Stimulated activated CD4-positive, alpha-beta T cell treated with anti-CD3 and anti-CD28 coated beads, TNF-alpha, amount 100 ng/mL, for 24 hours (primary cell): ENCODE data around the gene MORN1.
A peak's percentile ranks its signal among the peaks of the same experiment; 100 is the strongest.

ENCODE experiments used
- DNase-seq, 3 experiments: peaks; one replicate each; pipeline ENCODE4 v3.0.0-alpha.2; 2020; ENCODE audit warnings: low read depth in 3 of 3

The MORN1 gene

GRCh38 chr1:2304921-2305681 is 86.3 kb downstream of the MORN1 start:
- no peak for DNase-seq

DNA sequence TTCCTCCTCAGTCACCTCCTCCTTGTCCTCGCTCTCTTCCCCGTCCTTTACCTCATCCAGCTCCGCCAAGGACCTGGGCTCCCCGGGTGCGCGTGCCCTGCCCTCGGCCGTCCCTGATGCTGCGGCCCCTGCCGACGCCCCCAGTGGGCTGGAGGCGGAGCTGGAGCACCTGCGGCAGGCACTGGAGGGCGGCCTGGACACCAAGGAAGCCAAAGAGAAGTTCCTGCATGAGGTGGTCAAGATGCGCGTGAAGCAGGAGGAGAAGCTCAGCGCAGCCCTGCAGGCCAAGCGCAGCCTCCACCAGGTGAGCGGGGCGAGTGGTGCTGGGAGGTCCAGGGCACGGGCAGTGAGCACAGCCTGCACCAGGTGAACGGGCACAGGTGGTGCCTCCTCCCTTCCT is 87.1 kb downstream of the MORN1 start:
- no peak for DNase-seq

DNA sequence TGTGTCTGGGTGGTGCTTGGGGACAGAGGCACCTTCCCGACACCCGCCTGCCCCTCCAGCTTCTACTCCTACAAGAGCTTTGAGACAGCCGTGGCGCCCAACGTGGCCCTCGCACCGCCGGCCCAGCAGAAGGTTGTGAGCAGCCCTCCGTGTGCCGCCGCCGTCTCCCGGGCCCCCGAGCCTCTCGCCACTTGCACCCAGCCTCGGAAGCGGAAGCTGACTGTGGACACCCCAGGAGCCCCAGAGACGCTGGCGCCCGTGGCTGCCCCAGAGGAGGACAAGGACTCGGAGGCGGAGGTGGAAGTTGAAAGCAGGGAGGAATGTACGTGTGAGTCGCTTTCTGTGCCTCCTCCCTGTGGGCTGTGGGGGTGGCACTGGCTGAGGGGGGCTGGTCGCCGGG is 87.6 kb downstream of the MORN1 start:
- no peak for DNase-seq

DNA sequence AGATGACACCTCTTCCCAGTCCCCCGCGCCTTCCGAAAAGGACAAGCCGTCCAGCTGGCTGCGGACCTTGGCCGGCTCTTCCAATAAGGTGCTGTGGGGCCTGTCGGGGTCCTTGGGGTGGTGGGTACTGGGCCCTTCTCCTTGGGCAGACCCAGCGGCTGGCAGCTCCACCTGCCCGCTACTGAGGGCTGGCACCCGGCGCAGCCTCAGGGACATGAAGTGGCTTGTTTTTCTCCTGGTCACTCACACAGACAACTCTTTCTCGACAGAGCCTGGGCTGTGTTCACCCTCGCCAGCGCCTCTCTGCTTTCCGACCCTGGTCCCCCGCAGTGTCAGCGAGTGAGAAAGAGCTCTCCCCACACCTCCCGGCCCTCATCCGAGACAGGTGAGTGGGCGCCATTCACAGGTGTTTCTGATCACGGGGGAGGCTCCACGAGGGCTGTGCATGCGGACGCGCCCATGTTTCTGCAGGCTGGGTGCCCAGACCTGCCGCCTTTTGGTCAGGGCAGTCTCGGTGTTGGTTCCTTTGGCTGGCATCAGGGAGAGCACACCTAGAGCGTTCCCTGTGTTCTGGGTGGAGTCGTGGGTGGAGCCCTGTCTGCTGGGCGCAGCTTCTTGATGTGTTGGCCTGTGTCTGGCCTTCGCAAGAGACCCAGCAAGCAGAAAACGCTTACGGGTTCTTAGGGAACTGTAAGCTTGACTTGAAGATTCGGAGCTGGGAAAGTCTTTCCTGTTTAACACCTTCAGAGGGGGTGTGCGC is 88.2 kb downstream of the MORN1 start:
- no peak for DNase-seq

DNA sequence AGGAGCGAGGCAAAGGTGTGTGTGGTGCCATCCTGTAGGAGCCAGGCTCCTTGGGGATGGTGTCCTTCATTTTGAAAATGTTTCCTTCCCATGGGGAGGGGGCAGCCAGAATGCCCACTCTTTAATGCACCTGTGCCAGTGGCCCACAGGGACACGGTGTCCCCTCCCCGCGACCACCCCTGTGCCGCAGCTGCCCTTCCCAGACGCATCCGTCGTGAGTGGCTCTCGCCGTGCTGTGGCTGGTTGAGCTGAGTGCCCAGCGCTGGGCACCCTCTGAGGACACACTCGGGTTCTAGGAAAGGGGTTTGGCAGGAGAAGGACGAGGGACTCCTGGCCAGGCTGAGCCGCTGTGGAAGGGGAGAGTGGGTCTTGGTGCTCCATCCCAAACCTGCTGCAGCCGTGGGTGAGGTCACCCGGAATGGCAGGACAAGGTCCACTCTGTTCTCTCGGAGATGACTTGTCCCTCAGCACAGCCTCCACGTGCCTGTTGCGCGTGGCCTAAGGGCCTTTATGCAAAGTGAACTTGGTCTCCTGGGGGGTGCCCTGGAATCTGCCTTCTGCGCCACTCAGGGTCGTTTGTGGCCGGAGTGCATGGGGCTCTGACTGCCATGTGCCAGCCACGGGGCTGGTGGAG is 88.9 kb downstream of the MORN1 start:
- no peak for DNase-seq

- DNase-seq: no peak
Measured at GRCh38 chr1:2301607-2302291, 89.6 kb downstream of the MORN1 start.

- peak; percentile 62 to 86 (median 72) for DNase-seq
Measured at GRCh38 chr1:2300851-2301606, 90.3 kb downstream of the MORN1 start.

GRCh38 chr1:2300004-2300771 is 91.2 kb downstream of the MORN1 start:
- DNase-seq: peak; percentile 64 to 86 (median 68)

- DNase-seq: no peak
Measured at GRCh38 chr1:2299131-2299627, 92.2 kb downstream of the MORN1 start.

GRCh38 chr1:2298685-2299084 is 92.7 kb downstream of the MORN1 start:
- no peak for DNase-seq

DNA sequence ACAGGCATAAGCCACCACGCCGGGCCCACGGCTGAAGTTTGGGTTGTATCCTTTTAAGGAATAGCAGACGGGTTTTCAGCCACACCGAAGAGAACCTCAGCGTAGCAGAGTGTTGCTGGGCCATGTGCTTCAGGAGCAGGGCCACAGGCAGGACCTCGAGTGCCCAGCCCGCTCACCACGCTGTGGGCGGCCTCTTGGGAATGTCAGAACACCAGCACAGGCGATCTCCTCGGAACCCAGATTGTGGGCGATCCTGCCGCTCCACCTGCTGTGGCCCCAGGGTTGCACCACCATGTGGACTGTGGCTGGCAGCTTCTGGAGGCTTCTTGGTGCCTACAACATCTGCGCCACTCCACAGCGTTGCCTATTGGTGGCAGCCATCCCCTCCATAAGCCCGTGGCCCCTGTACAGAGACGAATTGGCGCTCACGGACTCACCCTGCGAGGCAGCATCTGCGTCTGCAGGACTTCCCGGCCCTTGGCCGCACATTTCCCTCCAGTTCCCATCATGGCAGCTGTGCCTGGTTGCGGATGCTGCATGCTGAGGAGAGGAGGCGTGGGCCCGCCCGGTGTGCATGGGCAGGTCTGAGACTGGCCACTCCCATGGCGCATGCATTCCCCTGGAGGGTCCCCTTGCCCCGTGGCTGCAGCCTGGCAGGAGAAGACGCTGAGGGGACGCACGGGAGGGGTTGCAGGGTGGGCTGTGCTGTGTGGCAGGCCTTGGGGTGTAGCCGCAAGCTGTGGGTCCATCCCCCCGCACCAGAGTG is 93.9 kb downstream of the MORN1 start:
- no peak for DNase-seq

DNA sequence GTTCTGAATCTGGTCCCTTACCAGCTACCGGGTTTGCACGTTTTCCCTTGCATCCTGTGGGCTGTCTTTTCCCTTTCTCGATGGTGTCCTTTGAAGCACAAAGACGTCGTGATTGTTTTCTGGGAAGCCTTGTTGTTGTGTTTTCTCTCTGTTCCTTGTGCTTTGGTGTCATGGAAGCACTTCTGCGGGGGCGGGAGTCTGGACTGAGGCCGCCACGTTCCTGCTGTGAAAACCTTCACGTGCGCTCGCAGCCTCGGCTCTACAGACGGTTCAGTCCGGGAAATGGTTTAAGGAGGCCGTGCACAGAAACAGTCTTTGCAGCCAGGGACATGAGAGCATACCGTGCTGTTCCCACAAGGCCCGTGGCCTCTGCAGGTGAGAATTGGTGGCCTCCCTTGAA is 94.7 kb downstream of the MORN1 start:
- DNase-seq: no peak

DNA sequence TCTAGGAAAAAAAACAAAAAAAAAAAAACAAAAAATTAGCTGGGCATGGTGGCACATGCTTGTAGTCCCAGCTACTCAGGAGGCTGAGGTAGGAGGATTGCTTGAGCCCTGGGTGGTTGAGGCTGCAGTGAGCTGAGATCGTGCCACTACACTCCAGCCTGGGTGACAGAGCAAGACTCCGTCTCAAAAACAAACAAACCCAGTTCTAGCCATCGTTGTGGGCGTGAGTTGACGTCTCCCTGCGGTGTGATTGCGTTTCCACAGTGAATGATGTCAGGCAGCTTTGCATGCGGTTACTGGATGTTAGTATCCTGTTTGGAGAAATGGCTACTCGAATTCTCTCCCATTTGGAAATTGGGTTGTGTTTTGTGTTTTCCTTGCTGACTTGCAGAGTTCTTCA is 95.1 kb downstream of the MORN1 start:
- DNase-seq: peak in 1 of 3 experiments; percentile 32

- DNase-seq: no peak
Measured at GRCh38 chr1:2295526-2295925, 95.8 kb downstream of the MORN1 start.

DNA sequence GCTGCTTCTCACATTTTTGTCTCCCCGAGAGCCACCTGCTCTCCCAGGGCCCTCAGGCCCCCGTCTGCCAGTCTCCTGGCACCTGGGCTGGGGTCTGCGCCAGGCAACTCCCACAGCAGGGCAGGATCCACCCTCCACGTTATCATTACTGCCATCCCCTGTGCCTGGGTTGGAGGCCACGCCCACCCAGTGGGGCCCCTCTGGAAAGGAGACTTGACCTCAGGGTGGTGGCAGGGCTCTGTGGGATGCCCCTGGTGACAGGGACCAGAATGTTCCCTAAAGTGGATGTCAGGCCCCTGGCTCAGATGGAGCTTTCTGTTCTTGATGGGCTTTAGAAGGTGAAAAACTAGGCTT is 96.7 kb downstream of the MORN1 start:
- no peak for DNase-seq

GRCh38 chr1:2294033-2294724 is 97.2 kb downstream of the MORN1 start:
- DNase-seq: no peak

- no peak for DNase-seq
Measured at GRCh38 chr1:2292725-2293450, 98.5 kb downstream of the MORN1 start.

DNA sequence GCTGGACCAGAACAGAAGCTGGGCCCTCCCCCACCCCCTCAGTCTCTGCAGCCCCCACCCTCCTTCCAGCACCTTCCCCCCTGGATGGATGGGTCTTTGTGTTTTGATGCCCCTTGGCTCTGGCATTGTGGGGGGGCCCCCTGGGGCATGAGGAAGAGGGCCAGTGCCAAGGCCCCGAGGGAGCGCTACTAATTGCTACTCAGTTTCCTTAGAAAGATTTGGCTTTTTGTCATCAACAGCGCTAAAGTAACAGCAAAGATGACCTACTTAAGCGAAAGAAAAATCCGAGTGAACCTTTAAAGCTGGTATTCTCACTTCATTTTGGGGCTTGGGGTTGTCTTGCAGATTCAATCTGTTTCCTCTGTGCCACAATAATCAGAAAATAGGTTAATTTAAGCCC is 99.8 kb downstream of the MORN1 start:
- no peak for DNase-seq
